HG02588 (cell line): ENCODE measurements around the gene THRAP3.
A peak's percentile ranks its signal among the peaks of the same experiment; 100 is the strongest.
"Not testable (repeated sequence)": the region's sequence is repeated elsewhere in the genome, so short reads cannot be mapped to it uniquely, and the experiment has no call there.

Source experiments
- ATAC-seq: cut with Tn5 transposase; IDR thresholded peaks from one replicate; pipeline ENCODE4 v1.9.1; 2021; ENCODE audit warnings: mild to moderate bottlenecking, moderate library complexity; ENCODE audit not compliant: unreplicated experiment

The THRAP3 gene, protein sequence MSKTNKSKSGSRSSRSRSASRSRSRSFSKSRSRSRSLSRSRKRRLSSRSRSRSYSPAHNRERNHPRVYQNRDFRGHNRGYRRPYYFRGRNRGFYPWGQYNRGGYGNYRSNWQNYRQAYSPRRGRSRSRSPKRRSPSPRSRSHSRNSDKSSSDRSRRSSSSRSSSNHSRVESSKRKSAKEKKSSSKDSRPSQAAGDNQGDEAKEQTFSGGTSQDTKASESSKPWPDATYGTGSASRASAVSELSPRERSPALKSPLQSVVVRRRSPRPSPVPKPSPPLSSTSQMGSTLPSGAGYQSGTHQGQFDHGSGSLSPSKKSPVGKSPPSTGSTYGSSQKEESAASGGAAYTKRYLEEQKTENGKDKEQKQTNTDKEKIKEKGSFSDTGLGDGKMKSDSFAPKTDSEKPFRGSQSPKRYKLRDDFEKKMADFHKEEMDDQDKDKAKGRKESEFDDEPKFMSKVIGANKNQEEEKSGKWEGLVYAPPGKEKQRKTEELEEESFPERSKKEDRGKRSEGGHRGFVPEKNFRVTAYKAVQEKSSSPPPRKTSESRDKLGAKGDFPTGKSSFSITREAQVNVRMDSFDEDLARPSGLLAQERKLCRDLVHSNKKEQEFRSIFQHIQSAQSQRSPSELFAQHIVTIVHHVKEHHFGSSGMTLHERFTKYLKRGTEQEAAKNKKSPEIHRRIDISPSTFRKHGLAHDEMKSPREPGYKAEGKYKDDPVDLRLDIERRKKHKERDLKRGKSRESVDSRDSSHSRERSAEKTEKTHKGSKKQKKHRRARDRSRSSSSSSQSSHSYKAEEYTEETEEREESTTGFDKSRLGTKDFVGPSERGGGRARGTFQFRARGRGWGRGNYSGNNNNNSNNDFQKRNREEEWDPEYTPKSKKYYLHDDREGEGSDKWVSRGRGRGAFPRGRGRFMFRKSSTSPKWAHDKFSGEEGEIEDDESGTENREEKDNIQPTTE

DNA sequence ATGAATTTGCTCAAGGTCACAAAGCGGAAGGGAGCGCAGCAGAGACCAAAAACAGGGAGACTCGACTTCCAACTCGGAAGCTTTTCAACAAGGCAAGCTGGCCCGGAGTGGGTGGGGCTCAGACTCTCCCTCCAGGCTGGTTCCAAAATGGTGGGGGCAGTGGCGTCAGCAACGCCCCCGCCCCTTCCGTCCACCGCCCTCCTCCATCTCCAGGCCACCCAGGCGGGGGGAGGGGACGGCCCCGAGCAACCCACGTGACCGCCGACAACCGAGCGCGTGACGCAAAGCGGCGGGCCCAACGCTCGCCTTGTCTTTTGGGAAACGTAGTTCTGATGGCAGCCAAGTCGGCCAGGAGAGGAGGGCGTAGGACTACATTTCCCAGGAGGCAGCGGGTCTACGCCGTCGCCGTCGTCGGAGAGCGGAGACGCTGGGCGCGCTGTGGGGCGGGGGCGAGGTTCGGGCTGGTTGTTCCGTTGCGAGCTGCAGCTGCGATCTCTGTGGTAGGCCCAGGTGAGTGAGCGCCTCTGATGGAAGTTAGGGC is at the start of gene THRAP3:
THRAP3 (plus strand) TSS at position 448 of the 541 bp plus-strand sequence. CDS start 58,121 bp downstream, outside the sequence.
- ATAC-seq = peak; percentile 92

GRCh38 chr1:36174713-36175112 is 49.5 kb upstream of the THRAP3 start:
- ATAC-seq = no peak

- ATAC-seq = no peak
These were observed 48.8 kb upstream of the THRAP3 start for GRCh38 chr1:36175137-36176095.

- ATAC-seq = no peak
These were observed 47.9 kb upstream of the THRAP3 start for GRCh38 chr1:36176106-36176949.

DNA sequence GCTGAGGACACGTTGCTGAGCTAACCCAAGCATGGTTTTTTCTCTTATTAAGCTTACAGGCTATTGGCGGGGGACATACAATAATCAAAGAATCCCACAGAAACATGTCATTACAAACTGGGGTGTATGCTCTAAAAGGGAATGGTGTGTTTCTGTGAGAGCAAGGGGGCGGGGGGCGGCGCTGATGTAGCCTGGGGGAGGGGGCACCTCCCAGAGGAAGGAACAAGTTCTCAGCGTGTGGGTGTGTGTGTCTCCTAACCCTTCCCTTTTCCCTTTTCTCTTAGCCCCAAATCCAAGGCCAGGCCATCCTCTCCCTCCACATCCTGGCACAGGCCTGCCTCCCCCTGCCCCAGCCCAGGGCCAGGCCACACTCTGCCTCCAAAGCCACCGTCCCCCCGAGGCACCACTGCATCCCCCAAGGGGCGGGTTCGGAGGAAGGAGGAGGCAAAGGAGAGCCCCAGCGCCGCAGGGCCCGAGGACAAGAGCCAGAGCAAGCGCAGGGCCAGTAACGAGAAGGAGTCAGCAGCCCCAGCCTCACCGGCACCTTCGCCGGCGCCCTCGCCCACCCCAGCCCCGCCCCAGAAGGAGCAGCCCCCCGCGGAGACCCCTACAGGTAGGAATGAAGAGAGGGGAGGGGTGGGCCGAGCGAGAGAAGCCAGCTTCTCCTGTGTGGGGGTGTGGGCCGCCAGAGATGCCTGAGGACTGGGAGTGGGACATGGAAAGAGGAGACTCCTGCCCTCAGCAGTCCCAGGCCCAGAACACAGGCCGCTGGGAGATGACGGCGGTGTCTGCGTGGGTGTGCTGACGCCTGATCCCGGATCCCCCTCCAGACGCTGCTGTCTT is 46.4 kb upstream of the THRAP3 start:
- no peak for ATAC-seq

DNA sequence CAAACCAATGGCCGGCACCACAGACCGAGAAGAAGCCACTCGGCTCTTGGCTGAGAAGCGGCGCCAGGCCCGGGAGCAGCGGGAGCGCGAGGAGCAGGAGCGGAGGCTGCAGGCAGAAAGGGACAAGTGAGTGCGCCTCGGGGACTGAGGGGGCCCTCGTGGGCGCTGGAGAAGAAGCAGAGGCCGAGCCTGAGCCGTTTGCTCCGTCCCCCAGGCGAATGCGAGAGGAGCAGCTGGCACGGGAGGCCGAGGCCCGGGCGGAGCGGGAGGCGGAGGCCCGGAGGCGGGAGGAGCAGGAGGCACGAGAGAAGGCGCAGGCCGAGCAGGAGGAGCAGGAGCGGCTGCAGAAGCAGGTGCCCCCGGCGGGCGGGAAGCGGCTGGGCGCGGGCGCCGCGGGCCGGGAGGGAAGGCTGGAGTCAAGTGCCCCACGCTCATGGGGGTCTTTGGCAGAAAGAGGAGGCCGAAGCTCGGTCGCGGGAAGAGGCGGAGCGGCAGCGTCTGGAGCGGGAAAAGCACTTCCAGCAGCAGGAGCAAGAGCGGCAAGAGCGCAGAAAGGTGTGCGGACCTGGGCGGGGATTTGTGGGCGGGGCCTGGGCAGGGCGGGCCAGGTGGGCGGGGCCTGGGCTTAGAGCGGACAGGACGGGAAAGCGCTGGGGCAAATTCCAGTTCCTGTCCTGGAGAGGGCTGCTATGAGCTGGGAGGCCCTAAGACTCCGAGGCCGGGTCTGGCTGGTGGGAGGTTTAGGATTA is 45.6 kb upstream of the THRAP3 start:
- ATAC-seq = no peak

- ATAC-seq = no peak
These were observed 45.0 kb upstream of the THRAP3 start for GRCh38 chr1:36179220-36179600.

DNA sequence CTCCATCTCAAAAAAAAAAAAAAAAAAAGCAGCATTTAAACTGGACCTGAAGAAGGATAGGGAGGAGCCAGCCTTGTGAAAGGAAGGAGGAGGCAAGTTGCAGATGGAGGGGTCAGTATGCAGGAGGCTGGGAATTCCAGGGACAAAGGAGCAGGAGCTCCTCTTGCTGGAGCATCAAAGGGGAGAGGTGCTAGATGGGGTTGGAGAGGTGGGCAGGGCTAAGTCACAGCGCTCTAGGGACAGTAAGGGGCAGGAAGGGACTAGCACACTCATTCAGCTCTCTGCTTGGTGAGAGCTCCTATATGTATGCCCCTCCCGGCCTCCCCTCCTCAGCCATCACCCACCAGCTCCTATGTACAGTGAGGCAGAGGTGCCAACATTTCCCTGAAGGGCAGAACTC is 41.5 kb upstream of the THRAP3 start:
- no peak for ATAC-seq

DNA sequence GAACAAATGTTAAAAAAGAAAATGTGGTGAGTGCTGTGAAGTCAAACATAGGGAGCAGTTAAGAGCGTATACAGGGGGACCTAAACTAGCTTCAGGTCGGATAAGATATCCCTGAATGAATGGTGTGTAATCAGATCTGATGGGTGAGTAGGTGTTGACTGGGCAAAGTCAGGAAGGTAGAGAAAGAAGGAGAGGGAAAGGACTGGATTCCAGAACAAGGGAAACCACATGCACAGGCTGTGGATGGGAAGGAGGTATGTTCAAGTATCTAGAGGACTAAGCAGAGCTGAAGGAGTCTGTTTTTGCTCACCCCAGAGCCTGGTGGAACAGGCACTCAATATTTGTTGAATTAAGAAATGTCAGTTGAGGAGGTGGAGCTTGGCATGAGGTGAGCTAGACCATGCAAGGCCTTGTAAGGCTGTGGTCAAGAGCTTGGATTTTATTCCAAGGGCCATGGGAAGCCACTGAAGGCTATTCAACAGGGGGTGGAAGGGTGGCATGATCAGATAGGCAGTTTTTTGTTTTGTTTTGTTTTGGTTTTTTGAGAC is 40.9 kb upstream of the THRAP3 start:
- ATAC-seq = no peak

- ATAC-seq = no peak
These were observed 36.2 kb upstream of the THRAP3 start for GRCh38 chr1:36187800-36188593.

GRCh38 chr1:36196805-36197204 is 27.4 kb upstream of the THRAP3 start:
- ATAC-seq = not testable (repeated sequence)

DNA sequence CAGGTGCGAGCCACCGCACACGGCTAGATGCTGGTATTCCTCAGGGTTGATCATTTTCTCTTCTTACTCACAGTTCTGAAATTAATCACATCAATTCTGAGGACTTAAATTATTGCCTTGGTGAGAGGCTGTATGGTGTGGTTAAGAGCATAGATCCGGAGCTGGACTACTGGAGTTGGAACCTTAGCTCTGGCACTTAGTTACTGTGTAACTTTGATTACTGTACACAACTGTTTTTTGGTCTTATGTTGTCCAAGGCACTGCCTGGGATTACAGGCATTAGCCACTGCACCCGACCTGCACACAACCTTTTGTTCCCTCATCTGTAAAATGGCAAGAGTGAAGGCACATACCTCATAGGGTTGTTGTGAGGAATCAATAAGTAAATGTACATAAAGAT is 25.6 kb upstream of the THRAP3 start:
- no peak for ATAC-seq

- no peak for ATAC-seq
These were observed 24.1 kb upstream of the THRAP3 start for GRCh38 chr1:36199934-36200741.

DNA sequence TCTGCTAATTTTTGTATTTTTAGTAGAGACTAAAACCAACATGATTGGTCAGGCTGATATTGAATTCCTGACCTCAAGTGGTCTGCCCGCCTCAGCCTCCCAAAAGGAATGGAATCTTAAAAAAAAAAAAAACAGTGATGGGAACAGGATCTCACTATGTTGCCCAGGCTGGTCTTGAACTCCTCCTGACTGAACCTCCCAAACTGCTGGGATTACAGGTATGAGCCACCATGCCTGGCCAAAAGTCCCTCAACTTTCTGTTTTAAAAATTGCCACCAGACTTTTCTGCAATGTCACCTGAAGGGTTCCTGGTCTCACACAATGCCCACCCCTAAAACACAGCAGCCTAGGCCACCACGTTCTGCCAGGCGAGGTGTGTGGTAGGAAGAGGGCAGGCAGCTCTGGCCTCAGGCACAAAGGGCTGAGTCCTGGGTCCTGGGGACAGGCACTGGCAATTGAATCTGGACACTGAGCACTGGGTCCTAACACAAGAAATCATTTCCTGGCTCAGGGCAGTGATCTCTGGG is 21.2 kb upstream of the THRAP3 start:
- ATAC-seq = no peak

DNA sequence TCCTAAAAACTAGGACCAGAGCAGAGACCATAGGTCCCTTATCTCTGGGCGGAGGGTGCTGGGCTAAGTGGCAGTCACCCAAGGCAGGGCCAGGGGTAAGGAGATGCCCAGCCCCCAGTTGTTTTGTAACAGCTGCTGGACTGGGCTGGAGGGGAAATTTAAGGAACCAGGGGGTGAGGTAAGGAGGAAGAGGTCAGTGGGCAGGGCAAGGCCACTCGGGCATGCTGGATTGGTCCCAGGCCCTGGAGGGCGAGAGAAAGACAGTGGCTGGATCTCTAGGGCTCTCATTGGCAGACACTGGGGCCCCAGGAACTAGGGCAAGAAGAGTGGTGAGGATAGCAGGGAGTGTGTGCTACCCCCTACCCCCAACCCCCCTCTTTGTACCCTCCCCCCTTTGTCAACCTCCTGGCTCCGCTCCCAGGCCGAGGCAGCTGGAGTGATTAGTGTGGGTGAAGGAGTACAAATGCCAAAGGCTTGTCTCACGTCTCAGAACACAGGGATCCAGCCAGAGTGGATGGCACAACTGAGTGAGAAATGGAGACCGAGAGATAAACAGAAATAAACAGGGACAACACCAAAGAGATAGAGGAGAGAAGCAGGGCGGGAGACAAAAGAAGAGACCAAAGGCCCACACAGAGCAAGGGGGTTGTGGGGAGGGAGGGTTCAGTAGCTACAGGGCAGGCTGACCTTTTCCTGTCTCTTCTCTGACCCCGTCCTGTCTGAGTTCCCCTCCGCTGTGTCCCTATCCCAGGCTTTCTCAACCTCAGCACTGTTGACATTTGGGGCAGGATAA is 20.5 kb upstream of the THRAP3 start:
- ATAC-seq = no peak
